Astrocyte of the cerebellum (primary cell): ENCODE measurements around the gene SLC36A1.

ENCODE experiments used
- DNase-seq: peaks from one replicate; pipeline ENCODE4 v3.0.0-alpha.2; 2011; ENCODE audit warnings: low read depth
- H3K4me3 ChIP-seq: 2 replicates; pipeline ENCODE4 v1.5.1; 2011; ENCODE audit warnings: mild to moderate bottlenecking, low read depth, low read length, moderate library complexity
- in situ Hi-C: cut with HindIII; loops from 2 replicates; pipeline ENCODE4 v1.10.0; 2017; ENCODE audit warnings: low sequenced_read_pairs
- TF ChIP-seq, protein P1 (sequence below): IDR thresholded peaks from 2 replicates; pipeline ENCODE4 v1.5.1; 2012; ENCODE audit warnings: low read length, low read depth, moderate library complexity, mild to moderate bottlenecking; ENCODE audit errors: missing control alignments

Gene SLC36A1

GRCh38 chr5:151534350-151534749 lies 86.9 kb downstream of the SLC36A1 start:
- DNase-seq, result no peak
- TF ChIP-seq, protein P1, sequence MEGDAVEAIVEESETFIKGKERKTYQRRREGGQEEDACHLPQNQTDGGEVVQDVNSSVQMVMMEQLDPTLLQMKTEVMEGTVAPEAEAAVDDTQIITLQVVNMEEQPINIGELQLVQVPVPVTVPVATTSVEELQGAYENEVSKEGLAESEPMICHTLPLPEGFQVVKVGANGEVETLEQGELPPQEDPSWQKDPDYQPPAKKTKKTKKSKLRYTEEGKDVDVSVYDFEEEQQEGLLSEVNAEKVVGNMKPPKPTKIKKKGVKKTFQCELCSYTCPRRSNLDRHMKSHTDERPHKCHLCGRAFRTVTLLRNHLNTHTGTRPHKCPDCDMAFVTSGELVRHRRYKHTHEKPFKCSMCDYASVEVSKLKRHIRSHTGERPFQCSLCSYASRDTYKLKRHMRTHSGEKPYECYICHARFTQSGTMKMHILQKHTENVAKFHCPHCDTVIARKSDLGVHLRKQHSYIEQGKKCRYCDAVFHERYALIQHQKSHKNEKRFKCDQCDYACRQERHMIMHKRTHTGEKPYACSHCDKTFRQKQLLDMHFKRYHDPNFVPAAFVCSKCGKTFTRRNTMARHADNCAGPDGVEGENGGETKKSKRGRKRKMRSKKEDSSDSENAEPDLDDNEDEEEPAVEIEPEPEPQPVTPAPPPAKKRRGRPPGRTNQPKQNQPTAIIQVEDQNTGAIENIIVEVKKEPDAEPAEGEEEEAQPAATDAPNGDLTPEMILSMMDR, result no peak
- no peak overlapping the region for H3K4me3 ChIP-seq
- in situ Hi-C loops, result no loop called here

- no peak for DNase-seq
- in situ Hi-C loops, result no loop called here
- TF ChIP-seq, protein P1, result no peak
- no peak overlapping the region for H3K4me3 ChIP-seq
These were observed 89.6 kb downstream of the SLC36A1 start for GRCh38 chr5:151537044-151537443.

GRCh38 chr5:151541571-151541970 lies 94.2 kb downstream of the SLC36A1 start:
- no peak overlapping the region for H3K4me3 ChIP-seq
- DNase-seq, result no peak
- TF ChIP-seq, protein P1, result no peak
- in situ Hi-C loops, result no loop called here
